Thoracic aorta (tissue), 2 donors: ENCODE data around the gene PKNOX2. TPM values are rescaled to one million over a fixed set of nuclear protein-coding genes. Genes with fewer than 3 reads are reported as not detected.

Experiments used
- ATAC-seq: fragments of 150-250 bp; one replicate; pipeline ENCODE4 v1.8.0; 2017; ENCODE audit warnings: low read depth; ENCODE audit not compliant: insufficient number of reproducible peaks, low FRiP score
- DNase-seq: peaks from one replicate; pipeline ENCODE4 v3.0.0-alpha.2; 2020; ENCODE audit warnings: low spot score
- H3K27ac ChIP-seq, 2 donors: fragments of 200-600 bp; sonication (generic); 1 replicate in 1 of 2; 2 replicates in 1 of 2; pipeline ENCODE4 v1.5.1; 2016; ENCODE audit warnings: mild to moderate bottlenecking in 2 of 2, moderate library complexity in 2 of 2
- H3K27me3 ChIP-seq: fragments of 200-600 bp; sonication (generic); replicated peaks from 2 replicates; pipeline ENCODE4 v1.6.0; 2016; ENCODE audit warnings: mild to moderate bottlenecking; ENCODE audit not compliant: insufficient read depth
- H3K36me3 ChIP-seq: fragments of 200-600 bp; sonication (generic); one replicate; pipeline ENCODE4 v1.5.1; 2016
- H3K4me1 ChIP-seq, 2 donors: fragments of 200-600 bp; sonication (generic); 1 replicate in 1 of 2; 2 replicates in 1 of 2; pipeline versions ENCODE4 v1.5.1 to v1.6.0; 2016; ENCODE audit warnings: low read depth in 2 of 2, mild to moderate bottlenecking in 1 of 2; ENCODE audit not compliant: control insufficient read depth in 1 of 2
- H3K4me3 ChIP-seq: fragments of 200-600 bp; sonication (generic); 2 replicates; pipeline ENCODE4 v1.5.1; 2016; ENCODE audit warnings: mild to moderate bottlenecking
- H3K9me3 ChIP-seq: fragments of 200-600 bp; sonication (generic); 2 replicates; pipeline ENCODE4 v1.5.1; 2016
- CTCF ChIP-seq: fragments of 200-600 bp; sonication (generic); IDR thresholded peaks from one replicate; pipeline ENCODE4 v1.5.1; 2019; ENCODE audit warnings: antibody characterized with exemption
- total RNA-seq, 2 donors: library from RNA; depleted of rRNA; stranded (reverse); fragments of >200 nt; gene quantifications; one replicate each; pipeline versions ENCODE4 v1.1.0 to v1.2.3, GENCODE V29; 2016

PKNOX2 gene
- total RNA-seq, 2 donors from 2014 or later: 1.4 to 9.2 TPM

DNA sequence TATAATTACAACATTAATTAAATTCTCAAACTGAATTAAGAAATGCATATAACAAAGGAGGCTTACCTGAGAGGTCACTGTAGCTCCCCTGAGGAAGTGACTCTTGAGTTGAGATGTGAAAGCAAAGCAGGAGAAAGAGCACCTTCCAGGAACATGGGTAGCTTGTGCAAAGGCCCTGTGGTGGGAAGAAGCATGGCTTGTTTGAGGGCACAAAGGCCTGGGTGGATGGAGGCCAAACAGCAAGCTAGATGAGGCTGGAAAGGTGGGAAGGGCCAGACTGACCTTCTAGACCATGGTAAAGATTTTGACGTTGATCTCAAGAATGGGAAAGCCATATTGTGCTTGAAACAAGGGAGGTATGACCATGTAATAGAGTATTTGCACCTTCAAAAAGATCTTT is 155.1 kb downstream of the PKNOX2 start:
- TF ChIP-seq CTCF: no peak
- Histone ChIP-seq H3K4me1 (peaks cover 0 to 6% of the 10 kb centered on the region in 2 donors), H3K4me3 (no peak overlapping the region), H3K36me3 (no peaks in the 10 kb centered on the region), H3K27me3 (no peaks in the 10 kb centered on the region), H3K9me3 (no peaks in the 10 kb centered on the region), H3K27ac (no peak overlapping the region)
- no peak for ATAC-seq
- DNase-seq: no peak

- DNase-seq: no peak
- H3K27me3 ChIP-seq: no peaks in the 10 kb centered on the region
- no peaks in the 10 kb centered on the region for H3K36me3 ChIP-seq
- ATAC-seq: no peak
- no peak overlapping the region for H3K4me3 ChIP-seq
- H3K9me3 ChIP-seq: no peaks in the 10 kb centered on the region
- TF ChIP-seq CTCF: no peak
- H3K27ac ChIP-seq: no peak overlapping the region
- peaks cover 0 to 3% of the 10 kb centered on the region in 2 donors for H3K4me1 ChIP-seq
These were observed 156.0 kb downstream of the PKNOX2 start for GRCh38 chr11:125320347-125321076.

DNA sequence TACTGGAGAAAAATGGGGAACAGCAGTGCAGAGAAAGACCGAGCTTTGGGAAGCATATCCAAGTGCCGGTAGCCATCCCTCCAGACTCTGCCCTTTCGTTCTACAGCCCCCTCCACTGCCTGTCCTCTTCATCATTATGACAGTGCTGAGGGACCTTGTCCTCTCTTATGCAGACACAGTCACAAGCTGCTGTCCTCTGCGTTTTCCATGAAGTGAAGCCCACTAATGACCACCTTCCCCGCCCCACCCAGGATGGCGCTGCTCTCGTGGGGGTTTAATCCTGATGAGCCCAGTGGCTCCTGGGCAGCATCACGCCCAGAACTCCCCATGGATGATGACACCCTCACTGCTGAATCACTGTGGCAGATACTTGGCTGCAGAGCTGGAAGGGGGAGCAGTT is 157.7 kb downstream of the PKNOX2 start:
- Histone ChIP-seq H3K4me1 (no peaks in the 10 kb centered on the region), H3K9me3 (no peaks in the 10 kb centered on the region), H3K4me3 (no peak overlapping the region), H3K27ac (no peak overlapping the region), H3K27me3 (no peaks in the 10 kb centered on the region), H3K36me3 (no peaks in the 10 kb centered on the region)
- TF ChIP-seq CTCF: no peak
- no peak for DNase-seq
- ATAC-seq: no peak

GRCh38 chr11:125325196-125325595 is 160.6 kb downstream of the PKNOX2 start:
- H3K9me3 ChIP-seq: no peaks in the 10 kb centered on the region
- no peaks in the 10 kb centered on the region for H3K27me3 ChIP-seq
- H3K27ac ChIP-seq: no peak overlapping the region
- no peak overlapping the region for H3K4me3 ChIP-seq
- DNase-seq: no peak
- no peaks in the 10 kb centered on the region for H3K4me1 ChIP-seq
- no peaks in the 10 kb centered on the region for H3K36me3 ChIP-seq
- no peak for ATAC-seq
- TF ChIP-seq CTCF: no peak

GRCh38 chr11:125326126-125326525 is 161.6 kb downstream of the PKNOX2 start:
- Histone ChIP-seq H3K4me3 (no peak overlapping the region), H3K27ac (no peak overlapping the region), H3K36me3 (no peaks in the 10 kb centered on the region), H3K9me3 (no peaks in the 10 kb centered on the region), H3K27me3 (no peaks in the 10 kb centered on the region), H3K4me1 (no peaks in the 10 kb centered on the region)
- ATAC-seq: no peak
- no peak for DNase-seq
- TF ChIP-seq CTCF: no peak
